Cardiac septum (tissue), 1 donor: ENCODE data around the gene CCDC38. TPM values are rescaled to one million over a fixed set of nuclear protein-coding genes. Genes with fewer than 3 reads are reported as not detected.
"Not testable (repeated sequence)": the region's sequence is repeated elsewhere in the genome, so short reads cannot be mapped to it uniquely, and the experiment has no call there.

Experiments used
- DNase-seq: peaks from one replicate; pipeline ENCODE4 v3.0.0-alpha.2; 2020; ENCODE audit warnings: low spot score
- intact Hi-C: fragments of 100-400 bp; cut with DNase I; formaldehyde crosslinking; loops from one replicate; pipeline ENCODE4 v1.14.0; 2022
- long read RNA-seq: library from polyadenylated mRNA; unstranded; transcript quantifications from one replicate; pipeline ENCODE4 v2.0.0, GENCODE V29; 2021
- total RNA-seq: library from RNA; stranded (reverse); fragmentation: NEBNext Ultra II Directional; extraction: Animal tissue kit (Norgen Biotek cat#: 25700); gene quantifications from one replicate; pipeline ENCODE4 v1.2.1, GENCODE V29; 2021
- donor health status: DM: no; HTN: no; CAD: no.

CCDC38 gene
- total RNA-seq, result not detected
- long read RNA-seq, result 0 reads

GRCh38 chr12:95942524-95943329 lies at the start of gene CCDC38:
Gene CCDC38 (minus strand): TSS chr12:95942614. CDS start chr12:95936509, 6,105 bp downstream.
- peak; percentile 90 for DNase-seq
- intact Hi-C loops, result no loop called here

GRCh38 chr12:95990136-95990535 lies 47.7 kb upstream of the CCDC38 start:
- no peak for DNase-seq
- intact Hi-C loops, result loop anchor here (10.0 kb wide), 1 partner anchor 165 kb away; no protein-coding TSS in a partner anchor

- DNase-seq, result no peak
- intact Hi-C loops, result loop anchor here (10.0 kb wide), 1 partner anchor 165 kb away; no protein-coding TSS in a partner anchor
Observed at GRCh38 chr12:95989504-95990123, 47.2 kb upstream of the CCDC38 start.

- no peak for DNase-seq
- intact Hi-C loops, result no loop called here
Observed at GRCh38 chr12:95988506-95989275, 46.3 kb upstream of the CCDC38 start.

GRCh38 chr12:95986635-95987570 lies 44.5 kb upstream of the CCDC38 start:
- DNase-seq, result no peak
- intact Hi-C loops, result no loop called here

GRCh38 chr12:95984682-95985081 lies 42.3 kb upstream of the CCDC38 start:
- DNase-seq, result no peak
- intact Hi-C loops, result no loop called here

- intact Hi-C loops, result no loop called here
- DNase-seq, result no peak
Observed at GRCh38 chr12:95982602-95983001, 40.2 kb upstream of the CCDC38 start.

- no peak for DNase-seq
- intact Hi-C loops, result no loop called here
Observed at GRCh38 chr12:95980437-95980836, 38.0 kb upstream of the CCDC38 start.

GRCh38 chr12:95978774-95979173 lies 36.4 kb upstream of the CCDC38 start:
- intact Hi-C loops, result no loop called here
- no peak for DNase-seq

- DNase-seq, result no peak
- intact Hi-C loops, result no loop called here
Observed at GRCh38 chr12:95978351-95978750, 35.9 kb upstream of the CCDC38 start.

- intact Hi-C loops, result no loop called here
- no peak for DNase-seq
Observed at GRCh38 chr12:95977764-95978305, 35.4 kb upstream of the CCDC38 start.

- DNase-seq, result no peak
- intact Hi-C loops, result no loop called here
Observed at GRCh38 chr12:95976416-95976832, 34.0 kb upstream of the CCDC38 start.

GRCh38 chr12:95975491-95975890 lies 33.1 kb upstream of the CCDC38 start:
- no peak for DNase-seq
- intact Hi-C loops, result no loop called here

- intact Hi-C loops, result no loop called here
- DNase-seq, result no peak
Observed at GRCh38 chr12:95974358-95974757, 31.9 kb upstream of the CCDC38 start.

- intact Hi-C loops, result no loop called here
- DNase-seq, result no peak
Observed at GRCh38 chr12:95972832-95973456, 30.5 kb upstream of the CCDC38 start.

- intact Hi-C loops, result no loop called here
Observed at GRCh38 chr12:95970905-95971304, 28.5 kb upstream of the CCDC38 start.

GRCh38 chr12:95969116-95969515 lies 26.7 kb upstream of the CCDC38 start:
- DNase-seq, intact Hi-C loops: not testable (repeated sequence)

More at GRCh38 chr12:95970905-95971304, 28.5 kb upstream of the CCDC38 start:
- DNase-seq, result no peak

- no peak for DNase-seq
- intact Hi-C loops, result no loop called here
Observed at GRCh38 chr12:95967301-95967700, 24.9 kb upstream of the CCDC38 start.
